Pons (tissue), 1 donor: ENCODE results near the gene RNASE4.
"Not testable (repeated sequence)": the region's sequence is repeated elsewhere in the genome, so short reads cannot be mapped to it uniquely, and the experiment has no call there.

Source experiments
- DNase-seq: peaks from one replicate; pipeline ENCODE4 v3.0.0-alpha.2; 2016; ENCODE audit warnings: low spot score

RNASE4 gene

GRCh38 chr14:20683891-20684661 is at the start of gene RNASE4:
RNASE4 (plus strand) TSS chr14:20684560; CDS start chr14:20699372, 14,812 bp downstream.
- peak; percentile 90 for DNase-seq

DNA sequence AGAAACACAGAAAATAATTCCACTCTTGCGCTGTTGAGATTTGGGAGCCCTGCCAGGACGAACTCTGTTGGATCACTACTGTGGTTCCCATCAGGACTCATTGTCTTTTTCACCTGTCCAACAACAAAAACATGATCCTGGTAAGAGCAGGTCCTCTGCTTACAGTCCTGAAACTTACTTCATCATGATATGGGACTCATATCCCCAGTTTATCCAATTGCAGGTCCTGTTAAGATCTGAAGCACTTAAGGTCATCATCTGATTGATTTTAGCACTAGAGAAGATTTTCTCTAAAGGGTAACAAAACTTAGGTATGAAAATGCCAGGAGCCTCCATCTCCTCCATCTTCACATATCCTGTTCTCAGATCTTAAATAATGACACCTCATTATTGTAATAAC is 42.8 kb upstream of the RNASE4 start, which contains the start of gene OR6S1:
Gene OR6S1, minus strand, starts transcription at position 101 of the 400 bp plus-strand sequence. Its CDS starts 0 bp downstream, at position 101.
- no peak for DNase-seq

GRCh38 chr14:20642182-20642581 is 42.2 kb upstream of the RNASE4 start:
- DNase-seq: no peak

DNA sequence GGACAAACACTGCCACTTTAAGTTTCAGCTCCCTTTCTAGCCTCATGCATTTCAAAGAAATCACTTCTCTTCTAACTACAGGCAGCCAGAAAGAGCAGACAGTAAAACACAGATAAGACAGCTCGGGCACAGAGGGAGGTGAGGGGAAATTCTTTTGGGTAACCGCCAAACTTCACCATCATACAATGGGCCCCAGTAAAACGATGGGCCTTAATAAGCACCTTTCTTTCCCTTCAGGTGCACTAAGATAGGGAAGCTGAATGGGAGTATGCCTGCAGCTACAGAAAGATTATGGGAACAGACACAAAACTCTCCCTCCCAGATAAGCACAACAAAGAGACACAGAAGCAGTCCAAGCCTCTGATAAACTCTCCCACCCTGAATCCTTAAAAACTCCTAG is 41.6 kb upstream of the RNASE4 start:
- not testable (repeated sequence) for DNase-seq

DNA sequence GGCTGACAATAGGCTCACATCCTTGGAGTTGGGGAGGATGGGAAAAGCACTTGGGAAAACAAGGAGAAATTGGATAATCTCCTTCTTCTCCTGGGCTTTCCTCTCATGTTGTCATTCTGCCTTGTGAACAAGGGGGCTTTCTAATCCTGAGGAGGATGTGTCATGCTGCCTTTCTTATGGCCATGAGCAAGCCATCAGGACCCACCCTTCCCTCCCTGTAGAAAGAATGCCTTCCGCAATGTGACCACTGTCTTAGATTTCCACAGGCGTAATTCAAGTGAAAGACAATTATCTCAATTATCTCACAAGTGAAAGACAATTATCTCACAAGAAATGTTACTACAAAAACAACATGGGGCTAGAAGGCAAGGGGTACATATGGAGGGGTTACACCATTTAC is 39.8 kb upstream of the RNASE4 start:
- DNase-seq: no peak

DNA sequence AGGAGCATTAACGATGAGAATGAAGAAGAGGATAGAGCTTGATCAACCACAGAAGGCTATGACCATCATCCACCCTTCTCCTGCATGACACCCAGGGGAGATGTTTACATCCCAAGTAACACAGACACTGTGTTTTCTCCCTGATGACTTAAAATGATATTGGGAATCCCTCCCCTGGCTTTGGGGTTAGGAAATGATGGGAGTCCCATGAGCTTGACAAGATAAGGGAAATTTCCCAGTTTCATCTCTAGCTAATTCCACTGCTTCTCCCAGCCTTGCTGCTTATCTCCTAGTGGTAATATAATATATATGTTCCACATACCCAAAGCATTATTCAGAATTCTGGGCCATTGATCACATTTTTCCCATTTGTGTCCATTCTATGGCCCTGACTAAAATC is 38.9 kb upstream of the RNASE4 start:
- no peak for DNase-seq

DNA sequence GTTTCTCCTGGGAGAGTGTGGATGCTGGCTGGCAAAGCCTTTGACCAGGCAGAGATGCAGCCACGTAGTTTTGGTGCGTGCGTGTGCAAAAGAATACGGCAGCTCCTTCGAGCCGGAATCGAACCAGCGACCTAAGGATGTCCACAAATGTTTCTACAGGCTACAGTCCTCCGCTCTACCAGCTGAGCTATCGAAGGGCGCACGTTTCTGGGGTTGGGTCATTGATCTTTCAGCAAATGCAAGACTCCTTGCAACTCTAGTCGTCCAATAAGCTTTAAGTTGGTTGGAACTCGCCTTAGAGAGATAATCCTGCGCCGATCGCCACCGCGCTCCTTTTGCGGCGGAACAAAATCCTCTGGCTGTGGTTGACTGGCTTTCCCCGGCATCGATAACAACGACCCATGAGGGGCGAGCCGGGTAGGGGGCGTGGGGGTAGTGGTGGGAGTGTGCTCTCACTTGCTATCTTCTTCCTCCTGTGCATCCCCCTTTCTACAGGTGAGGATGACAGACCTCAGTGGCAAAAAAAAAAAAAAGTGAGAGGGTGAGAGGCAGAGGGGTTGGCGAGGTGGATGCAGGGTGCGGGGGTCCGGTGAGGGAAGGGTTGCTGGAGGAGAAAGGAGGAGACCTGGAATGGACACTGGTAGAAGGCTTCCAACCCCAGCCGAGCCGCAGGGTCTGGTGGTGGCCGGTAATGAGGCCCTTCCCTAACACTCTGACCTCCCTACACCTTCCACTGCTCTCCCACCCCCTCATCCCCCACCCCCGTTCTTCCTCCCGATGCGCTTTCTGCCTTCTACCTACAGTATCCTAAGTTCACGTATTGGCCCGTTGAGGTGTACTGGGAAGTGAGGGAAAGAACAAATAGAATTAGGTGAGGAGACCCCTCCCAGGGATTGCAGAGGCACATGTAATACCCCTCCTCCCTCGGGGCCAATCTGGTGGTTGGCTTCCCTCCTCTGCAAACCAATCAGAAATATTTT is 31.1 kb upstream of the RNASE4 start:
- DNase-seq: peak; percentile 25

DNA sequence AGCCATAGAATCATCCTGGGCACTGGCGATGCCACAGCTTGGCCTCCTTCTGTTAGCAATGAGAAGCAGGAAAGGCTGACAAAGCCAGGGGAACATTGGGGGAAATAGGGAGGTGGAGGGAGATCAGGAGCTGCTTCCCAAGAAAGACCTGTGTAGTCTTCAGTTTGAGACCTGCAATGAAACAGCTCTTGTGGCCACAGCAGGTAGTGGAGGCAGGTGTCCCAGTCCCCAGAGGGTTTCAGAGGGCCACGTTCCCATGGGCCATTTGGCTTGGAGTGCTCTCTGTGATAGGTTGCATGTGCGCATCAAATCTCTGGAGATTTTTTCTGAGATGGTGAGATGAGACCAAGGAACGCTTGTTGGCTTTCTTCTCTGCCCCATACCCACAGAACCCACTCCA is 28.5 kb upstream of the RNASE4 start:
- no peak for DNase-seq

GRCh38 chr14:20656274-20656673 is 28.1 kb upstream of the RNASE4 start:
- no peak for DNase-seq

DNA sequence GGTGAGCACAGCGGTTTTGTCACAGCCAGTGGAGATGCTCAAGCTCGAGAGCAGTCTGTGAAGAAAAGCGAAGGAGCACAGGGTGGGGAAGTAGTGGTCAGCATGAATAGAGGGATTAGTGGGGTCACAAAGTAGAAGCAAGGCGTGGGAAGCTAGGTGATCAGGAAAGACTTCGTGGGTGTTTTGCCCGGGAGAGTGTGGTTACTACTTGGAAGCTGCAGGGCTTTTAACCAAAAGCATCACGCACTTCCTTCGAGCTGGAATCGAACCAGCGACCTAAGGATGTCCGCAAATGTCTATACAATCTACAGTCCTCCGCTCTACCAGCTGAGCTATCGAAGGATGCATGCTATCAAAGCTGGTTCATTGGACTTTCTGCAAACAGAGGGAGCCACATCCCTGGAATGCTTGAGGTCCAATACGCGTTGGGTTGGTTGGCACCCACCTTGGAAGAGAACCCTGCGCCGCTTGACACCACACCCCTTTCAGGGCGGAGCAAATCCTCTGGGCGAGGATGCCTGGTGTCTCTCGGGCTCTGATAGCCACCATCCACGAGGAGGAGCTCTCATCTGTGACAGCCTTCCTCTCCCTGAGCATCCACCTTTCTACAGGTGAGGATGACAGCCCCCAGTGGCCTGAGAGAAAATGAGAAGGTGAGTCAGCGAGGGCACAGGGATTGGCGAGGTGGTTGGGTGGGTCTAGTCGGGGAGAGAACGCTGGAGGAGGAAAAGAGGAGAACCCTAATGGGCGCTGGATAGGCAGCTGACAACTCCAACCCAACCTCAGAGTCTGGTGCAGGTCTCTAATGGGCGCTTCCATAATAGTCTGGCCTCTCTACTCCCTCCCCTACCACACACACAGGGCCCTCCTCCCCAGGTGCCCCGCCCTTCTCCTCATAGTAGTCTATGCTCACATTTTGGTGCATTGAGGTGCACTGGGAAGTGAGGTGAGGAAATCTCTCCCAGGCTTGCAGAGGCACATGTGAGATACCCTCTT is 26.8 kb upstream of the RNASE4 start:
- DNase-seq: no peak

- DNase-seq: no peak
Measured at GRCh38 chr14:20658246-20658645, 26.1 kb upstream of the RNASE4 start.

GRCh38 chr14:20659336-20659735 is 25.0 kb upstream of the RNASE4 start:
- DNase-seq: no peak

DNA sequence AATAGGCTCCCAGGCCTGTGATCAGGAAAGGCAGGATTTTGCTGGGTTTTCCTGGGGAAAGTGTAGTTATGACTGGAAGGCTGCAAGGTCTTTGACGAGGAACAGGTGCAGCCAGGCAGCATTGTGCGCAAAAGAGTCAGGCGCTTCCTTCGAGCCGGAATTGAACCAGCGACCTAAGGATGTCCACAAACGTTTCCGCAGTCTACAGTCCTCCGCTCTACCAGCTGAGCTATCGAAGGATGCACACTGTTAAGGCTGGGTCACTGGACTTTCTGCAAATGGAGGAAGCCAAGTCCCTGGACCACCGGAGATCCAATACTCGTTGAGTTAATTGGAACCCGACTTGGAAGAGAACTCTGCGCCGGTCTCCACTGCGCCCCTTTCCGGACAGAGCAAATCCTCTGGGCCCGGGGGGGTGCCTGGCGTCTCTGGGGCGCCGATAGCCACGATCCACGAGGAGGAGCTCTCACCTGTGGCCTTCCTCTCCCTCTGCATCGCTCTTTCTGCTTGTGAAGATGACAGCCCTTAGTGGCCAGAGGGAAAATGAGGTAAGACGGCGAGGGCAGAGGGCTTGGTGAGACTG is 24.5 kb upstream of the RNASE4 start:
- DNase-seq: no peak

- no peak for DNase-seq
Measured at GRCh38 chr14:20661197-20661596, 23.2 kb upstream of the RNASE4 start.

DNA sequence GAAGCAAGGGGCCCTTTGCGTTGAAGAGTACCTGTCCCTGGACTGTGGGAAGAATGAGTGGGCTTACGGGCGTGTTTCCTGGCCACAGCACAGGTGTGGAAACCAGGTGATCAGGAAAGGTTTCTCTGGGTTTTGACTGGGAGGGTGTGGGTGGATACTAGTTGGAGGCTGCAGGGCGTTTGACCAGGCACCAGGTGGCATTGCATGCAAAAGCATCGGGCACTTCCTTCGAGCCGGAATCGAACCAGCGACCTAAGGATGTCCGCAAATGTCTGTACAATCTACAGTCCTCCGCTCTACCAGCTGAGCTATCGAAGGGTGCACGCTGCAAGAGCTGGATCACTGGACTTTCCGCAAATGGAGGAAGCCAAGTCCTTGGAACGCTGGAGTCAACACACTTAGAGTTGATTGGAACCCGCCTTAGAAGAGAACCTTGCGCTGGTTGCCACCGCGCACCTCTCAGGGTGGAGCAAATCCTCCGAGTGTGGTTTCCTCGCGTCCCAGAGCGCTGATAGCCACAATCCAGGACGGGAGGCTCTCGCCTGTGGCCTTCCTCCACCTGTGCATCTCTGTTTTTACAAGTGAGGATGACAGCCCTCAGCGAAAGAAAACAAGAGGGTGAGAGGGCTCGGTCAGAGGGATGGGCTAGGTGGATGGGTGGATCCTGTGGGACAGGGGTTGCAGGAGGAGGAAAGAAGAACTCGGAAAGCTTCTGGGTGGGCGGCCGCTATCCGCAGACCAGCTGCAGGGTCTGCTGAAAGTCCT is 21.2 kb upstream of the RNASE4 start:
- peak; percentile 75 for DNase-seq

GRCh38 chr14:20666400-20666961 is 17.9 kb upstream of the RNASE4 start:
- DNase-seq: not testable (repeated sequence)

DNA sequence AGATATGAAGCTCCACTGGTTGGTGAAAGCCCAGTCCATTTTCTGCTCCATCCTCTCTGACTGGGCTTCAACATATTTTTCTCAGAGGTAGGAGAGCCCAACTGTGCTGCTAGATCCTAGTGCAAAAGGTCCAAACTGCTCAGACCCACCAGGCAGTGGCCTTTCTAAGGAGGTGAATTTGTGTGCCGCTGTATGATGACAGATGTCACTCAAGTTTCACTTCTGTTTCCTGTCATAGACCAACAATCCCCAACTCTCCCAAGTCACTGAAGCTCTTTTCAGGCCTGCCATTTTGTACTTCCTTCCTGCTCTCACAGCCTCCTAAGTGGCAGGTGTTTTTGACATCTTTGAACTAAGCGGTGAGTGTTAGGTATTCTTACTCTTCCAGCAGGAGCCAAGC is 16.4 kb upstream of the RNASE4 start:
- no peak for DNase-seq

DNA sequence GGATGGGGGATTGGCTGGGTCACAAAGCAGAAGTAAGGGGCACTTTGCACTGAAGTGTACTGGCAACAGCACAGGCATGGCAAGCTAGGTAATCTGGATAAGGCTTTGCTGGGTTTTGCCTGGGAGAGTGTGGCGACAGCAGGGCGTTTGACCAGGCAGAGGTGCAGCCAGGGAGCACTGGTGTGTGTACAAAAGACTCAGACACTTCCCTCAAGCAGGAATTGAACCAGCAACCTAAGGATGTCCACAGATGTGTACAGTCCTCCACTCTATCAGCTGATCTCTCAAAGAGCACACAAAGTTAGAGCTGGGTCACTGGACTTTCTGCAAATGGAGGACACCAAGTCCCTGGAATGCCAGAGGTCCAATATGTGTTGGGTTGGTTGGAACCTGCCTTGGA is 15.4 kb upstream of the RNASE4 start:
- no peak for DNase-seq

DNA sequence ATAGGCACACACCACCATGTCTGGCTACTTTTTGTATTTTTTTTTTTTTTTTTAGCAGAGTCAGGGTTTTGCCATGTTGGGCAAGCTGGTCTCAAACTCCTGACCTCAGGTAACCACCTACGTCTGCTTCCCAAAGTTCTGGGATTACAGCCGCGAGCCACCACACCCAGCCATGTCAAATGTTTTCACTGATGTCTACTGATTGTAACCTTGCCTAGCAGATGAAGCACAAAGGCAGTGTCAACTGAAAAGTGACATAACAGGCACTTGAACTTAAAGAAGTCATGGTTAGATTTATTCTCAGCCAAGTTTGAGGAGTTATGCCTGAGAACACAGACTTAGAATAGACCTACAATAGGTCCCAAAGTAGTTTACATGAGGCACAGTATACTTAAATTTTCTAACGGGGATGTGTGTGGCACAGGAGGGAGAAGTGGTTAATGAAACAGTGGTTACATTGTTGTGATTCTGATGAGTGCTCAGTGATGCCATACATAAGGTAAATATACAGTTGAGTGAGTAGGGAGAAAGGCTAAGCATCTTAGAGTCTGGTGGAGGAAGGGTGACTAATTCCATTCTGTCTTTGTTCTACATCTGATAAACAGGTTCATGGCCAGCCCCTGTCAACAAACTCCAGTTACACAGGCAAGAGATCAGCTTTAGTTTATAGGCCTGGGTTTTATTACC is 12.6 kb upstream of the RNASE4 start:
- no peak for DNase-seq
